22Rv1 (cell line): Measurements from ENCODE around the gene AGRN.

Experiments
- CTCF ChIP-seq: fragments of 450-650 bp; IDR thresholded peaks from 2 replicates; pipeline ENCODE4 v1.5.1; 2017; ENCODE audit warnings: mild to moderate bottlenecking
- ZFX ChIP-seq: fragments of 450-650 bp; IDR thresholded peaks from 2 replicates; pipeline ENCODE4 v1.6.1; 2017; ENCODE audit warnings: antibody characterized with exemption, borderline replicate concordance

DNA sequence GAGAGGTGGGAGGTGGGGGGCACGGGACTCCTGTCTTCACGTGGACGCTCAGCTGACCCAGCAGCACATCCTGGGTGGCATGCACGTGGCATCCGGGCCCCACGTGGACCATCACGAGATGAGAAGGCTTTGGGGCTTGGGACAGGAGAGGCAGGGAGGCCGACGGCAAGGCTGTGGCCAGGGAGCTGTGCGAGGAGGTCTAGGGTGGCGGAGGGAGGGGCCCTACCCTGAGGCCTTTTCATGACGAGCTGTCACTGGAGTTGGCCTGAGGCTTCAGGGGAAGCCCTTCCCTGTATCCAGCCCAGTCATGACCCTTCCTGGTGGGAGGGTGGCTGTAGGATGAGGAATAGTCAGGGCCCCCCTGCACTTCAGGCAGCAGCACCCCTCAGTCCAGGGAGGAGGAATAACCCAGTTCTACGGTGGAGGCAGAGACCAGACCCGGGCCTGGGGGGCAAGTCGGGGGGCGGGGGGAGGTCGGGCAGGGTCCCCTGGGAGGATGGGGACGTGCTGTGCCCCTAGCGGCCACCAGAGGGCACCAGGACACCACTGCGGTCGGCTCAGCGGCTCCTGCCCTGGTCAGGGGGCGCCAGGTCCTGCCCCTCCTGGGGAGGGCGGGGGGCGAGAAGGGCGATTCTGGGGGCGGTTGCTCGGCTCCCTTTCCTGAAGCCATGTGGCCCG, 36.0 kb upstream of the AGRN start:
- peak; percentile 93 for TF ChIP-seq CTCF
- TF ChIP-seq ZFX: no peak
